Naive thymus-derived CD8-positive, alpha-beta T cell (primary cell): ENCODE measurements around the gene RPS6KA4. TPM values are rescaled to one million over a fixed set of nuclear protein-coding genes. Genes with fewer than 3 reads are reported as not detected.
"Not testable (repeated sequence)": the region's sequence is repeated elsewhere in the genome, so short reads cannot be mapped to it uniquely, and the experiment has no call there.

Experiments used
- ATAC-seq, 2 donors: fragments of 150-1000 bp; cut with Tn5 transposase in 1 of 2; sonication (Bioruptor Pico), chemical (Tn5 transposase) in 1 of 2; 1 replicate in 1 of 2; 2 replicates in 1 of 2; pipeline ENCODE4 v1.10.0; 2021; ENCODE audit warnings: mild to moderate bottlenecking in 2 of 2, moderate library complexity in 2 of 2
- POLR2A ChIA-PET: fragments of 350-600 bp; sonication (Branson Sonifier 250); formaldehyde crosslinking; loops from one replicate; lab custom pipeline; 2021; ENCODE audit warnings: antibody characterized with exemption; lab: Charles Lee
- DNase-seq, 10 donors: peaks; one replicate each; pipeline versions ENCODE4 v3.0.0 to v3.0.0-alpha.2; 2020 to 2022
- H3K27ac Mint-ChIP-seq, 10 donors: one replicate each; pipeline ENCODE4 v1.8.0; 2020 to 2022; ENCODE audit warnings: mild to moderate bottlenecking in 10 of 10, mixed read lengths in 10 of 10, moderate library complexity in 4 of 10, inconsistent platforms in 1 of 10
- H3K27me3 Mint-ChIP-seq, 5 donors: one replicate each; pipeline ENCODE4 v1.8.0; 2021 to 2022; ENCODE audit warnings: mixed read lengths in 5 of 5
- H3K36me3 Mint-ChIP-seq, 3 donors: one replicate each; pipeline ENCODE4 v1.8.0; 2020 to 2022; ENCODE audit warnings: mixed read lengths in 3 of 3, mild to moderate bottlenecking in 2 of 3, inconsistent platforms in 1 of 3
- H3K4me1 Mint-ChIP-seq, 4 donors: one replicate each; pipeline ENCODE4 v1.8.0; 2021 to 2022; ENCODE audit warnings: mixed read lengths in 4 of 4
- H3K4me3 Mint-ChIP-seq, 10 donors: one replicate each; pipeline ENCODE4 v1.8.0; 2020 to 2022; ENCODE audit warnings: mild to moderate bottlenecking in 10 of 10, mixed read lengths in 10 of 10, moderate library complexity in 6 of 10, inconsistent platforms in 1 of 10
- H3K9me3 Mint-ChIP-seq, 9 donors: one replicate each; pipeline ENCODE4 v1.8.0; 2020 to 2022; ENCODE audit warnings: mixed read lengths in 9 of 9, mild to moderate bottlenecking in 3 of 9, inconsistent platforms in 1 of 9, moderate library complexity in 1 of 9
- polyA plus RNA-seq, 3 donors: library from polyadenylated mRNA; unstranded; fragments of 300-500 nt; fragmentation: Illumina TruSeq; gene quantifications; one replicate each; pipeline ENCODE4 v1.2.3, GENCODE V29; 2021
- total RNA-seq, 8 experiments: library from RNA in 2 of 8; stranded (reverse) in 2 of 8; gene quantifications; one replicate each; pipeline ENCODE4 v1.2.3 and lab custom pipeline; 2021 to 2026

The RPS6KA4 gene
- total RNA-seq (10 to 100 TPM; 21.0 to 23.3 TPM), polyA plus RNA-seq (1 to 10 TPM; 4.3 to 5.1 (median 5.1) TPM), total RNA-seq (lab: John Stamatoyannopoulos, UW) (13.8 to 54.5 (median 39.9) reads per million in 6 experiments)

- H3K4me1 Mint-ChIP-seq = peaks cover 11 to 39% (median 32%) of the 10 kb centered on the region in 4 donors
- no peaks in the 10 kb centered on the region for H3K27me3 Mint-ChIP-seq
- POLR2A ChIA-PET = interaction anchor here (1.2 to 4.7 kb wide), 3 partner anchors 18 to 54 kb away, joined by 4 to 27 read pairs (median 25); partner anchors contain the start of genes CCDC88B, ESRRA, PRDX5 and TRMT112
- DNase-seq (peak in 5 of 10 donors; percentile 35 to 42 (median 38)), ATAC-seq (peak; percentile 68 to 83)
- peaks cover 0 to 26% (median under 1%) of the 10 kb centered on the region in 3 donors for H3K36me3 Mint-ChIP-seq
- peak within 1 kb of the TSS; percentile 41 to 89 (median 80) for H3K27ac Mint-ChIP-seq
- H3K9me3 Mint-ChIP-seq = no peaks in the 10 kb centered on the region
- peak within 1 kb of the TSS; percentile 86 to 95 (median 92) for H3K4me3 Mint-ChIP-seq
Observed at GRCh38 chr11:64358907-64359711, at the start of gene RPS6KA4. TSS of gene RPS6KA4 (plus strand) at chr11:64359162. CDS start at chr11:64359236, 74 bp downstream.

- Mint-ChIP-seq H3K27ac (peak overlapping the region in 8 of 10 donors; percentile 51 to 88 (median 81)), H3K4me3 (peak overlapping the region in 2 of 10 donors; percentile 14 to 34)
- POLR2A ChIA-PET = no interaction called here
Observed at GRCh38 chr11:64312947-64313346, 46.0 kb upstream of the RPS6KA4 start.

GRCh38 chr11:64313491-64314145, 45.3 kb upstream of the RPS6KA4 start:
- Mint-ChIP-seq H3K36me3 (peaks cover 0 to 21% (median 0%) of the 10 kb centered on the region in 3 donors), H3K27me3 (no peaks in the 10 kb centered on the region), H3K4me3 (no peak overlapping the region), H3K27ac (peak overlapping the region in 5 of 10 donors; percentile 20 to 88 (median 82)), H3K9me3 (no peaks in the 10 kb centered on the region), H3K4me1 (peaks cover 18 to 42% (median 33%) of the 10 kb centered on the region in 4 donors)
- ATAC-seq (no peak), DNase-seq (no peak)
- POLR2A ChIA-PET = no interaction called here

More at GRCh38 chr11:64312947-64313346, 46.0 kb upstream of the RPS6KA4 start:
- peaks cover 16 to 39% (median 30%) of the 10 kb centered on the region in 4 donors for H3K4me1 Mint-ChIP-seq
- no peak for DNase-seq
- no peaks in the 10 kb centered on the region for H3K9me3 Mint-ChIP-seq
- H3K36me3 Mint-ChIP-seq = peaks cover 0 to 21% (median 0%) of the 10 kb centered on the region in 3 donors
- H3K27me3 Mint-ChIP-seq = no peaks in the 10 kb centered on the region
- ATAC-seq = no peak

- no peaks in the 10 kb centered on the region for H3K27me3 Mint-ChIP-seq
- POLR2A ChIA-PET = no interaction called here
- no peak overlapping the region for H3K27ac Mint-ChIP-seq
Observed at GRCh38 chr11:64314146-64314804, 44.7 kb upstream of the RPS6KA4 start.

GRCh38 chr11:64314805-64315561, 44.0 kb upstream of the RPS6KA4 start:
- H3K9me3 Mint-ChIP-seq = no peaks in the 10 kb centered on the region
- peaks cover 0 to 20% (median 0%) of the 10 kb centered on the region in 3 donors for H3K36me3 Mint-ChIP-seq
- POLR2A ChIA-PET = interaction anchor here (3.7 kb wide), 1 partner anchor 44 kb away, joined by 53 read pairs; no protein-coding TSS in a partner anchor
- H3K27ac Mint-ChIP-seq = peak overlapping the region in 5 of 10 donors; percentile 36 to 82 (median 67)
- peaks cover 23 to 53% (median 44%) of the 10 kb centered on the region in 4 donors for H3K4me1 Mint-ChIP-seq
- peak overlapping the region in 5 of 10 donors; percentile 6 to 67 (median 57) for H3K4me3 Mint-ChIP-seq
- no peak for DNase-seq
- H3K27me3 Mint-ChIP-seq = no peaks in the 10 kb centered on the region
- ATAC-seq = no peak

More at GRCh38 chr11:64314146-64314804, 44.7 kb upstream of the RPS6KA4 start:
- ATAC-seq = no peak
- Mint-ChIP-seq H3K36me3 (peaks cover 0 to 18% (median 0%) of the 10 kb centered on the region in 3 donors), H3K4me1 (peaks cover 22 to 47% (median 39%) of the 10 kb centered on the region in 4 donors), H3K9me3 (no peaks in the 10 kb centered on the region), H3K4me3 (no peak overlapping the region)
- no peak for DNase-seq

- POLR2A ChIA-PET = interaction anchor here (1.4 to 3.8 kb wide), 9 partner anchors 10 to 1669 kb away, joined by 3 to 73 read pairs (median 24); partner anchors contain the start of genes CCDC88B, ESRRA, FKBP2 and GANAB
- not testable (repeated sequence) for H3K27me3 Mint-ChIP-seq, H3K9me3 Mint-ChIP-seq, DNase-seq, ATAC-seq
- Mint-ChIP-seq H3K36me3 (peaks cover 0 to 27% (median 3%) of the 10 kb centered on the region in 3 donors), H3K27ac (peak overlapping the region in 9 of 10 donors; percentile 97 to 100 (median 99)), H3K4me1 (peaks cover 26 to 55% (median 49%) of the 10 kb centered on the region in 4 donors), H3K4me3 (peak overlapping the region; percentile 90 to 97 (median 94))
Observed at GRCh38 chr11:64315667-64316526, 43.1 kb upstream of the RPS6KA4 start.

- H3K4me1 Mint-ChIP-seq = peaks cover 29 to 55% (median 49%) of the 10 kb centered on the region in 4 donors
- peak overlapping the region; percentile 90 to 97 (median 94) for H3K4me3 Mint-ChIP-seq
- H3K27ac Mint-ChIP-seq = peak overlapping the region; percentile 97 to 100 (median 99)
- H3K36me3 Mint-ChIP-seq = peaks cover 0 to 33% (median 3%) of the 10 kb centered on the region in 3 donors
- no peaks in the 10 kb centered on the region for H3K9me3 Mint-ChIP-seq
- no peaks in the 10 kb centered on the region for H3K27me3 Mint-ChIP-seq
- POLR2A ChIA-PET = interaction anchor here (0.8 to 3.8 kb wide), 32 partner anchors 11 to 1670 kb away, joined by 3 to 73 read pairs (median 6); partner anchors contain the start of genes BAD, CCDC88B, DNAJC4 and ESRRA
- peak in 1 of 2 donors; percentile 1 for ATAC-seq
- DNase-seq = peak in 3 of 10 donors; percentile 36 to 48 (median 44)
Observed at GRCh38 chr11:64316672-64317324, 42.2 kb upstream of the RPS6KA4 start.

- Mint-ChIP-seq H3K27ac (peak within 1 kb of the TSS; percentile 97 to 100 (median 99)), H3K27me3 (no peaks in the 10 kb centered on the region), H3K36me3 (peaks cover 0 to 38% (median 3%) of the 10 kb centered on the region in 3 donors), H3K4me1 (peaks cover 29 to 52% (median 46%) of the 10 kb centered on the region in 4 donors), H3K9me3 (no peaks in the 10 kb centered on the region), H3K4me3 (peak within 1 kb of the TSS; percentile 90 to 97 (median 94))
- ATAC-seq (peak; percentile 80 to 82), DNase-seq (peak; percentile 78 to 99 (median 98))
- POLR2A ChIA-PET = interaction anchor here (0.6 to 3.8 kb wide), 41 partner anchors 12 to 1671 kb away, joined by 3 to 73 read pairs (median 5); partner anchors contain the start of genes BAD, CCDC88B, CFL1 and DNAJC4
Observed at GRCh38 chr11:64317325-64317960, 41.5 kb upstream of the RPS6KA4 start, which contains the start of gene TRMT112. TSS of gene TRMT112 (minus strand) at chr11:64317559. CDS start at chr11:64317526, 33 bp downstream.

- Mint-ChIP-seq H3K27me3 (no peaks in the 10 kb centered on the region), H3K9me3 (no peaks in the 10 kb centered on the region), H3K4me3 (peak within 1 kb of the TSS; percentile 90 to 97 (median 94)), H3K36me3 (peaks cover 0 to 34% (median 3%) of the 10 kb centered on the region in 3 donors), H3K27ac (peak within 1 kb of the TSS; percentile 97 to 100 (median 99)), H3K4me1 (peaks cover 22 to 45% (median 40%) of the 10 kb centered on the region in 4 donors)
- ATAC-seq = peak; percentile 77 to 82
- peak in 9 of 10 donors; percentile 91 to 97 (median 95) for DNase-seq
- POLR2A ChIA-PET = interaction anchor here (0.6 to 3.8 kb wide), 36 partner anchors 12 to 1591 kb away, joined by 3 to 73 read pairs (median 5); partner anchors contain the start of genes BAD, CCDC88B, CFL1 and ESRRA
Observed at GRCh38 chr11:64317961-64318765, 40.8 kb upstream of the RPS6KA4 start, which contains the start of gene PRDX5. TSS of gene PRDX5 (plus strand) at chr11:64318121. CDS start at chr11:64318216, 95 bp downstream.
